Osteoblast (primary cell): Measurements from ENCODE around the gene WDR36. TPM values are rescaled to one million over a fixed set of nuclear protein-coding genes. Genes with fewer than 3 reads are reported as not detected.

ENCODE experiments used
- DNase-seq: peaks from one replicate; pipeline ENCODE4 v3.0.0; 2011; ENCODE audit warnings: low spot score, mixed read lengths; ENCODE audit not compliant: insufficient read length; ENCODE audit errors: missing footprints
- H2AFZ ChIP-seq: 2 replicates; pipeline ENCODE4 v1.6.0; 2011; ENCODE audit warnings: mild to moderate bottlenecking, low read length
- H3K27ac ChIP-seq: 2 replicates; pipeline ENCODE4 v1.5.1; 2011; ENCODE audit warnings: mild to moderate bottlenecking, low read depth, low read length, moderate library complexity
- H3K27me3 ChIP-seq: 2 replicates; pipeline ENCODE4 v1.6.0; 2012; ENCODE audit warnings: mild to moderate bottlenecking, control low read depth, inconsistent platforms, low read length, moderate library complexity; ENCODE audit not compliant: insufficient read depth
- H3K36me3 ChIP-seq: 2 replicates; pipeline ENCODE4 v1.5.1; 2011; ENCODE audit warnings: mild to moderate bottlenecking, low read length, control low read depth, moderate library complexity; ENCODE audit not compliant: insufficient read depth
- H3K4me1 ChIP-seq: 2 replicates; pipeline ENCODE4 v1.5.1; 2011; ENCODE audit warnings: mild to moderate bottlenecking, low read length, control low read depth, moderate library complexity; ENCODE audit not compliant: insufficient read depth
- H3K4me2 ChIP-seq: 2 replicates; pipeline ENCODE4 v1.6.0; 2011; ENCODE audit warnings: mild to moderate bottlenecking, low read length; ENCODE audit not compliant: insufficient read depth
- H3K4me3 ChIP-seq: fragments of 200-600 bp; sonication (generic); 3 replicates; pipeline ENCODE4 v1.5.1; 2012; ENCODE audit warnings: mild to moderate bottlenecking, low read length, inconsistent platforms; ENCODE audit not compliant: insufficient read depth
- H3K79me2 ChIP-seq: 2 replicates; pipeline ENCODE4 v1.6.0; 2012; ENCODE audit warnings: mild to moderate bottlenecking, low read length, control low read depth, inconsistent platforms; ENCODE audit not compliant: insufficient read depth
- H3K9me3 ChIP-seq: 2 replicates; pipeline ENCODE4 v1.5.1; 2011; ENCODE audit warnings: low read depth, low read length, control low read depth
- H4K20me1 ChIP-seq: 2 replicates; pipeline ENCODE4 v1.6.0; 2012; ENCODE audit warnings: mild to moderate bottlenecking, low read length, control low read depth; ENCODE audit not compliant: insufficient read depth
- total RNA-seq: library from RNA; depleted of rRNA; stranded (reverse); fragments of >200 nt; gene quantifications from 2 replicates; pipeline ENCODE4 v1.2.3, GENCODE V29; 2012
- TF ChIP-seq, protein P1 (sequence below): IDR thresholded peaks from 2 replicates; pipeline ENCODE4 v1.5.1; 2011; ENCODE audit warnings: mild to moderate bottlenecking, low read depth, low read length, moderate library complexity; ENCODE audit errors: extremely low read depth

WDR36 gene
- total RNA-seq, 1 donor, result 44.5 TPM

DNA sequence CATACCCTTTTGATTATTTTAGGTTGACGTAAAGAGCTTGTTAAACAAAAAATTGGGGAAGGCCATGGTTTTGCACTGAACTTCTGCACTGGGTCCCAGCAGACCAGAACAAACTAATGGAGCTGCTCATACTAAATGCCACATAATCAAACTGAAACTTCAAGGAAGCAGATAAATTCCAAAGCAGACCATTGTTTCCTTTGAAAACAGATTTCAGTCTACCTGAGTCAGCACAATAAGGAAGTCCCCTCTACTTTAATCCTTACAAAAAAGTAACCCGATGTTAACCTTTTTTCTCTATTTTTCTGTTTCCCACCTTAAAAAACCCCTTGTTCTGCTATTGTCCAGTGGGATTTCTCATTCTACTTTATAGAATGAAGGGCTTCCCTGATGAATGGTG is 39.2 kb downstream of the WDR36 start:
- H3K4me2 ChIP-seq, result no peak overlapping the region
- peaks cover 12% of the 10 kb centered on the region for H3K36me3 ChIP-seq
- no peaks in the 10 kb centered on the region for H3K79me2 ChIP-seq
- H2AFZ ChIP-seq, result no peak overlapping the region
- H3K4me1 ChIP-seq, result peaks cover 57% of the 10 kb centered on the region
- H3K27ac ChIP-seq, result peak overlapping the region; percentile 3
- no peak for DNase-seq
- H3K9me3 ChIP-seq, result no peaks in the 10 kb centered on the region
- no peaks in the 10 kb centered on the region for H3K27me3 ChIP-seq
- TF ChIP-seq, protein P1, sequence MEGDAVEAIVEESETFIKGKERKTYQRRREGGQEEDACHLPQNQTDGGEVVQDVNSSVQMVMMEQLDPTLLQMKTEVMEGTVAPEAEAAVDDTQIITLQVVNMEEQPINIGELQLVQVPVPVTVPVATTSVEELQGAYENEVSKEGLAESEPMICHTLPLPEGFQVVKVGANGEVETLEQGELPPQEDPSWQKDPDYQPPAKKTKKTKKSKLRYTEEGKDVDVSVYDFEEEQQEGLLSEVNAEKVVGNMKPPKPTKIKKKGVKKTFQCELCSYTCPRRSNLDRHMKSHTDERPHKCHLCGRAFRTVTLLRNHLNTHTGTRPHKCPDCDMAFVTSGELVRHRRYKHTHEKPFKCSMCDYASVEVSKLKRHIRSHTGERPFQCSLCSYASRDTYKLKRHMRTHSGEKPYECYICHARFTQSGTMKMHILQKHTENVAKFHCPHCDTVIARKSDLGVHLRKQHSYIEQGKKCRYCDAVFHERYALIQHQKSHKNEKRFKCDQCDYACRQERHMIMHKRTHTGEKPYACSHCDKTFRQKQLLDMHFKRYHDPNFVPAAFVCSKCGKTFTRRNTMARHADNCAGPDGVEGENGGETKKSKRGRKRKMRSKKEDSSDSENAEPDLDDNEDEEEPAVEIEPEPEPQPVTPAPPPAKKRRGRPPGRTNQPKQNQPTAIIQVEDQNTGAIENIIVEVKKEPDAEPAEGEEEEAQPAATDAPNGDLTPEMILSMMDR, result no peak
- no peaks in the 10 kb centered on the region for H4K20me1 ChIP-seq
- H3K4me3 ChIP-seq, result no peak overlapping the region

DNA sequence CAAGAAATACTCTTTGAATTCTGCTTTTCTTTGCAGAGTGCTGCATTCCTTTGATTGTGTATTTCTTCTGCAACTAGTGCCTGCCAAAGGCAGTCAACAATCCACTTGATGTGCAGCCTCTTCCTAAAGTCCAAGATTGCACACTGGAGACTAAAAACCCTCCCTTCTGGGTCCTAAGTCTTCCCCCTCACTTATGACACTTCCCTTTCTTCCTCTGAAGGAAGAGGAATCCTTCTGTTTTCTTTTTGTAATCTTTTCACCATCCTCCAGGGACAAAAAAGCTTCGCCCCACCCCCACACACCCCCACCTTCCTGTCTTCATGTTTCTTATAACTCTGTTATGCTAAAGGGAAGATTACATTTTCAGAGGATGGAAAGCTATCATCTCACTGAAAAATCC is 39.9 kb downstream of the WDR36 start:
- H3K27ac ChIP-seq, result no peak overlapping the region
- no peak overlapping the region for H2AFZ ChIP-seq
- no peaks in the 10 kb centered on the region for H3K9me3 ChIP-seq

DNA sequence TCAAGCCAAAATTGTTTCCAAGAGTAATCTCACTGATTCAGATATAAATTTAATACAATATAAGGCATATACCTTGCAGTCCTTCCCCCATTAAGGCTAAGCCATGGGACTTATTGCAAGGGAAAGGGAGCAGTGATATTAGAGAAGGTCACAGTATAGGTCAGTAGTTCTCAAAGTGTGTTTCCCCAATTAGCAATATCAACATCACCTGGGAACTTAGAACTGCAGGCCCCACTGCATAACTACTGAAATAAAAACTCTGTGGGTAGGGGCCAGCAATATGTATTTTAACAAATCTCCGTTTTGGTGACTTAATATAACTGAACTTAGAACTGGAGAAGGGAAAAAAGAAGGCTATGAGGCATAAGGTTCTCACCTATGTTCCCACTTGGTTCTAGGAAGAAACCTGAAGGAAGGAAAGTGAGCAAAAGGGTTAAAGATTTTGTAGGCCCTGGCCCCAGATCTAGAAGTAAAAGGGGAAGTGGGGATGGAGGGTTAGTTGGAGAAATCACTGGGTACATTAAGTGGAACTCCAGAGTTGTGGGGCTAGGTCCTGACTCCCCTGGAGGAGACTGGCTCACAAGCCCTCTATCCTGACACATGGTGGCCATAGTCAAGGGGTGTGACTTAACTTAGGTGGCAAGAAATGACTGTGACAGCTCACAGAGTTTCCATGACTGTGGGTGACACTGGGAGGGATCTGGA is 40.7 kb downstream of the WDR36 start:
- Histone ChIP-seq H3K79me2 (no peaks in the 10 kb centered on the region), H3K4me1 (peaks cover 62% of the 10 kb centered on the region), H2AFZ (no peak overlapping the region), H3K36me3 (no peaks in the 10 kb centered on the region), H3K4me3 (no peak overlapping the region), H3K27ac (no peak overlapping the region), H3K9me3 (no peaks in the 10 kb centered on the region), H4K20me1 (no peaks in the 10 kb centered on the region), H3K27me3 (no peaks in the 10 kb centered on the region), H3K4me2 (no peak overlapping the region)
- TF ChIP-seq, protein P1, result no peak
- DNase-seq, result no peak

More for the DNA sequence above, 39.9 kb downstream of the WDR36 start:
- Histone ChIP-seq H3K27me3 (no peaks in the 10 kb centered on the region), H3K36me3 (peaks cover 5% of the 10 kb centered on the region), H4K20me1 (no peaks in the 10 kb centered on the region), H3K4me2 (no peak overlapping the region), H3K4me1 (peaks cover 62% of the 10 kb centered on the region), H3K79me2 (no peaks in the 10 kb centered on the region), H3K4me3 (no peak overlapping the region)
- TF ChIP-seq, protein P1, result no peak
- DNase-seq, result no peak

DNA sequence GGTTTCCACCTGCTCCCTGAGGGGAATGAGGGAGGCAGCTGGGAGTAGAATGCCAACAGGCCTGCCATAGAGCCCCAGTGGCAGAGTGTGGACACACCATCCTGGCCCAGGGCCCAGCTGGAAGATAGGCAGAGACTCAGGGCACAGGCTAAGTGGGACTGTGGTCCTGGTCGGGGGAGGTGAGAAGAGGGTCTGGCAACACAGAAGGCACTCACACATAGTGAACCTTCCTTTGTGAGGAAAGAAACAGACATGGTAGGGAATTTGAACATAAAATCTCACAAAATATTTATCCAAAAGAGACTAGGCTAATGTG is 41.2 kb downstream of the WDR36 start:
- Histone ChIP-seq H2AFZ (no peak overlapping the region), H3K4me3 (no peak overlapping the region), H3K4me1 (peaks cover 62% of the 10 kb centered on the region), H3K27me3 (no peaks in the 10 kb centered on the region), H3K27ac (no peak overlapping the region), H3K9me3 (no peaks in the 10 kb centered on the region), H3K36me3 (no peaks in the 10 kb centered on the region), H3K4me2 (no peak overlapping the region), H4K20me1 (no peaks in the 10 kb centered on the region), H3K79me2 (no peaks in the 10 kb centered on the region)
- TF ChIP-seq, protein P1, result no peak
- DNase-seq, result no peak
